SK-N-SH (cell line): Measurements from ENCODE around the gene CMC2. TPM values are rescaled to one million over a fixed set of nuclear protein-coding genes. Genes with fewer than 3 reads are reported as not detected.

Experiments
- CTCF ChIA-PET: fragments of 300-600, 350-600 bp; formaldehyde crosslinking; extraction: SDS; loops from one replicate; lab custom pipeline; 2021; lab: Yijun Ruan, JAX
- POLR2A ChIA-PET: fragments of 350-600 bp; sonication (Branson Sonifier 250); formaldehyde crosslinking; extraction: SDS; loops from one replicate; lab custom pipeline; 2020; ENCODE audit warnings: antibody characterized with exemption, inconsistent platforms; lab: Yijun Ruan, JAX
- DNase-seq: peaks from one replicate; pipeline ENCODE4 v3.0.0; 2012
- H2AFZ ChIP-seq: fragments of 200-600 bp; sonication (generic); 2 replicates; pipeline ENCODE4 v1.8.1; 2016; ENCODE audit warnings: antibody characterized with exemption, mild to moderate bottlenecking, low read depth
- H3F3A ChIP-seq: fragments of 200-600 bp; sonication (generic); replicated peaks from 2 replicates; pipeline ENCODE3; 2016; ENCODE audit warnings: antibody characterized with exemption, mild to moderate bottlenecking; ENCODE audit not compliant: insufficient read depth
- H3K27ac ChIP-seq, 2 experiments: fragments of 200-500 bp in 1 of 2; fragments of 200-600 bp in 1 of 2; sonication (Bioruptor generic) in 1 of 2; sonication (generic), shearing (Covaris generic) in 1 of 2; 2 replicates each; pipeline versions ENCODE4 v1.5.1 to v1.6.1; 2014 to 2016; ENCODE audit warnings: low read depth in 2 of 2, inconsistent platforms in 1 of 2, low read length in 1 of 2, mild to moderate bottlenecking in 1 of 2, mixed read lengths in 1 of 2
- H3K27me3 ChIP-seq: fragments of 200-600 bp; sonication (generic), shearing (Covaris generic); 2 replicates; pipeline ENCODE4 v1.6.1; 2016; ENCODE audit warnings: mixed run types; ENCODE audit not compliant: insufficient read depth
- H3K36me3 ChIP-seq, 2 experiments: fragments of 200-500 bp in 1 of 2; fragments of 200-600 bp in 1 of 2; sonication (Bioruptor generic) in 1 of 2; sonication (generic) in 1 of 2; replicated peaks in 1 of 2; 2 replicates each; pipeline versions ENCODE3 to v1.5.1; 2014 to 2016; ENCODE audit warnings: low read length in 1 of 2, mild to moderate bottlenecking in 1 of 2; ENCODE audit not compliant: insufficient read depth in 2 of 2, control insufficient read depth in 1 of 2
- H3K4me1 ChIP-seq, 2 experiments: fragments of 200-500 bp in 1 of 2; fragments of 200-600 bp in 1 of 2; sonication (Bioruptor generic) in 1 of 2; sonication (generic), shearing (Covaris generic) in 1 of 2; 2 replicates each; pipeline versions ENCODE4 v1.5.1 to v1.6.1; 2014 to 2016; ENCODE audit warnings: low read depth in 1 of 2, low read length in 1 of 2, mixed run types in 1 of 2; ENCODE audit not compliant: insufficient read depth in 2 of 2, control insufficient read depth in 1 of 2
- H3K4me2 ChIP-seq: fragments of 200-600 bp; sonication (generic), shearing (Covaris generic); 2 replicates; pipeline ENCODE4 v1.6.1; 2017; ENCODE audit warnings: mixed run types
- H3K4me3 ChIP-seq, 2 experiments: fragments of 200-500 bp in 1 of 2; fragments of 200-600 bp in 1 of 2; sonication (Bioruptor generic) in 1 of 2; sonication (generic), shearing (Covaris generic) in 1 of 2; 2 replicates each; pipeline versions ENCODE4 v1.5.1 to v1.8.1; 2014 to 2016; ENCODE audit warnings: low read depth in 2 of 2, inconsistent platforms in 1 of 2, low read length in 1 of 2, mild to moderate bottlenecking in 1 of 2, mixed read lengths in 1 of 2, moderate library complexity in 1 of 2
- H3K79me2 ChIP-seq: fragments of 200-600 bp; sonication (generic); 2 replicates; pipeline ENCODE4 v1.8.1; 2017; ENCODE audit warnings: mild to moderate bottlenecking; ENCODE audit not compliant: insufficient read depth
- H3K9ac ChIP-seq: fragments of 200-600 bp; sonication (generic); 2 replicates; pipeline ENCODE4 v1.6.1; 2017; ENCODE audit warnings: mixed run types
- H3K9me2 ChIP-seq: fragments of 200-600 bp; sonication (generic); 2 replicates; pipeline ENCODE4 v1.6.1; 2017; ENCODE audit warnings: mixed run types
- H3K9me3 ChIP-seq: fragments of 200-600 bp; sonication (generic); 2 replicates; pipeline ENCODE4 v1.6.1; 2017; ENCODE audit warnings: mixed run types, mild to moderate bottlenecking, moderate library complexity
- H4K20me1 ChIP-seq: fragments of 200-600 bp; sonication (generic); 2 replicates; pipeline ENCODE4 v1.6.1; 2017; ENCODE audit warnings: mild to moderate bottlenecking, mixed run types; ENCODE audit not compliant: insufficient read depth
- CHD2 ChIP-seq: fragments of 150-350 bp; IDR thresholded peaks from 2 replicates; pipeline ENCODE4 v1.6.1; 2018; ENCODE audit warnings: low read length; ENCODE audit not compliant: partially characterized antibody
- CTCF ChIP-seq: fragments of 200-600 bp; sonication (generic); IDR thresholded peaks from 2 replicates; pipeline ENCODE4 v1.6.1; 2017; ENCODE audit warnings: antibody characterized with exemption, mild to moderate bottlenecking, moderate library complexity
- FOXJ3 ChIP-seq: sonication (generic); formaldehyde crosslinking; IDR thresholded peaks from 2 replicates; pipeline ENCODE4 v1.5.1; 2020; ENCODE audit warnings: mild to moderate bottlenecking, missing genetic modification reagents
- FOXM1 ChIP-seq: IDR thresholded peaks from 2 replicates; pipeline ENCODE4 v1.4.0; 2012; ENCODE audit warnings: low read depth, mild to moderate bottlenecking
- GATA2 ChIP-seq: sonication (generic); formaldehyde crosslinking; IDR thresholded peaks from 2 replicates; pipeline ENCODE4 v1.5.0; 2020; ENCODE audit warnings: mild to moderate bottlenecking, missing genetic modification reagents
- JUND ChIP-seq: IDR thresholded peaks from 2 replicates; pipeline ENCODE4 v1.4.0; 2012
- MAX ChIP-seq: IDR thresholded peaks from 2 replicates; pipeline ENCODE4 v1.4.0; 2012; ENCODE audit warnings: low read depth
- MXI1 ChIP-seq: IDR thresholded peaks from 2 replicates; pipeline ENCODE4 v1.6.1; 2012; ENCODE audit warnings: mild to moderate bottlenecking, low read depth, low read length, improper control_type of control experiment
- NFIC ChIP-seq: IDR thresholded peaks from 2 replicates; pipeline ENCODE4 v1.4.0; 2012; ENCODE audit warnings: borderline replicate concordance
- NRF1 ChIP-seq: IDR thresholded peaks from 2 replicates; pipeline ENCODE4 v1.6.1; 2012; ENCODE audit warnings: low read depth, mild to moderate bottlenecking, low read length
- POLR2AphosphoS5 ChIP-seq: IDR thresholded peaks from 2 replicates; pipeline ENCODE4 v1.6.1; 2012; ENCODE audit warnings: low read depth, low read length
- RXRA ChIP-seq: IDR thresholded peaks from 2 replicates; pipeline ENCODE4 v1.4.0; 2012; ENCODE audit warnings: low read depth, mild to moderate bottlenecking, borderline replicate concordance
- TCF12 ChIP-seq: IDR thresholded peaks from 2 replicates; pipeline ENCODE4 v1.4.0; 2012
- WGBS: methylation state at CpG from one replicate; pipeline ENCODE4 v1.1.6; 2017; ENCODE audit warnings: low lambda C conversion rate; 5-methylcytosine and 5-hydroxymethylcytosine counted together
- polyA plus RNA-seq, 3 experiments: library from polyadenylated mRNA; depleted of rRNA; stranded (reverse); fragments of >200 nt; gene quantifications; 2 replicates each; pipeline ENCODE4 v1.2.3, GENCODE V29; 2012
- TF ChIP-seq, protein P1 (sequence below): fragments of 150-350 bp; IDR thresholded peaks from 2 replicates; pipeline ENCODE4 v1.6.1; 2017; ENCODE audit warnings: antibody characterized with exemption, low read length, low read depth, borderline replicate concordance
- TF ChIP-seq, protein P2 (sequence below): IDR thresholded peaks from 2 replicates; pipeline ENCODE4 v1.6.1; 2012; ENCODE audit warnings: mild to moderate bottlenecking, low read depth, low read length, moderate library complexity
- TF ChIP-seq, protein P3 (sequence below): IDR thresholded peaks from 2 replicates; pipeline ENCODE4 v1.4.0; 2012; ENCODE audit warnings: low read depth, borderline replicate concordance

The CMC2 gene
- polyA plus RNA-seq, 1 of the 3 experiments (the other 2 are of a cell fraction), result 135 TPM

DNA sequence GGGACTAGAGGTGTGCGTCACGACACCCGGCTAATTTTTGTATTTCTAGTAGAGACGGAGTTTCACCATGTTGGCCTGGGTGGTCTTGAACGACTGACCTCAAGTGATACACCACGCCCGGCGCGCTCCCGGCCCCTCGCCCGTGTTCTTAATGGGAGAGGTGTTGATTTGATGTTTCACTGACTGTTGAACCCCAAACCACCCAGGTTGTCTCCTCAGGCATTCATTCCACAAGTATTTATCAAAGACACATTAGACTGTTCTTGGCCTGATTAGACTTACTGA is 1.8 kb upstream of the CMC2 start:
- Histone ChIP-seq H4K20me1 (peaks cover 12% of the 10 kb centered on the region; the same call in 1 of the 2 replicates), H3K27ac (peak overlapping the region in 1 of 2 experiments; percentile 95; a peak in 2 of 4 replicates), H3F3A (peaks cover 6% of the 10 kb centered on the region), H3K9me3 (no peaks in the 10 kb centered on the region), H3K9me2 (no peaks in the 10 kb centered on the region), H3K36me3 (peaks cover 0 to 7% of the 10 kb centered on the region in 2 experiments), H3K27me3 (no peaks in the 10 kb centered on the region), H3K4me3 (peak overlapping the region; percentile 94 to 97), H2AFZ (peak overlapping the region; percentile 77), H3K4me1 (peaks cover 0 to 15% of the 10 kb centered on the region in 2 experiments; a peak in 2 of 4 replicates), H3K9ac (peak overlapping the region; percentile 96), H3K79me2 (peaks cover 77% of the 10 kb centered on the region), H3K4me2 (peak overlapping the region; percentile 86)
- no peak for DNase-seq
- ChIA-PET POLR2A (no interaction called here), CTCF (interaction anchor here (0.6 to 1.5 kb wide), 2 partner anchors 28 to 75 kb away, joined by 3 to 7 read pairs; partner anchors contain the start of gene ATMIN)
- WGBS, result 74% methylated on average over 12 of the region's 12 CpGs
- TF ChIP-seq, protein P1, sequence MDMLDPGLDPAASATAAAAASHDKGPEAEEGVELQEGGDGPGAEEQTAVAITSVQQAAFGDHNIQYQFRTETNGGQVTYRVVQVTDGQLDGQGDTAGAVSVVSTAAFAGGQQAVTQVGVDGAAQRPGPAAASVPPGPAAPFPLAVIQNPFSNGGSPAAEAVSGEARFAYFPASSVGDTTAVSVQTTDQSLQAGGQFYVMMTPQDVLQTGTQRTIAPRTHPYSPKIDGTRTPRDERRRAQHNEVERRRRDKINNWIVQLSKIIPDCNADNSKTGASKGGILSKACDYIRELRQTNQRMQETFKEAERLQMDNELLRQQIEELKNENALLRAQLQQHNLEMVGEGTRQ, result no peak
- no peak for TF ChIP-seq JUND
- TF ChIP-seq RXRA, result no peak
- no peak for TF ChIP-seq CTCF
- no peak for TF ChIP-seq MAX
- TF ChIP-seq TCF12, result no peak
- no peak for TF ChIP-seq MXI1
- no peak for TF ChIP-seq CHD2
- TF ChIP-seq, protein P2, sequence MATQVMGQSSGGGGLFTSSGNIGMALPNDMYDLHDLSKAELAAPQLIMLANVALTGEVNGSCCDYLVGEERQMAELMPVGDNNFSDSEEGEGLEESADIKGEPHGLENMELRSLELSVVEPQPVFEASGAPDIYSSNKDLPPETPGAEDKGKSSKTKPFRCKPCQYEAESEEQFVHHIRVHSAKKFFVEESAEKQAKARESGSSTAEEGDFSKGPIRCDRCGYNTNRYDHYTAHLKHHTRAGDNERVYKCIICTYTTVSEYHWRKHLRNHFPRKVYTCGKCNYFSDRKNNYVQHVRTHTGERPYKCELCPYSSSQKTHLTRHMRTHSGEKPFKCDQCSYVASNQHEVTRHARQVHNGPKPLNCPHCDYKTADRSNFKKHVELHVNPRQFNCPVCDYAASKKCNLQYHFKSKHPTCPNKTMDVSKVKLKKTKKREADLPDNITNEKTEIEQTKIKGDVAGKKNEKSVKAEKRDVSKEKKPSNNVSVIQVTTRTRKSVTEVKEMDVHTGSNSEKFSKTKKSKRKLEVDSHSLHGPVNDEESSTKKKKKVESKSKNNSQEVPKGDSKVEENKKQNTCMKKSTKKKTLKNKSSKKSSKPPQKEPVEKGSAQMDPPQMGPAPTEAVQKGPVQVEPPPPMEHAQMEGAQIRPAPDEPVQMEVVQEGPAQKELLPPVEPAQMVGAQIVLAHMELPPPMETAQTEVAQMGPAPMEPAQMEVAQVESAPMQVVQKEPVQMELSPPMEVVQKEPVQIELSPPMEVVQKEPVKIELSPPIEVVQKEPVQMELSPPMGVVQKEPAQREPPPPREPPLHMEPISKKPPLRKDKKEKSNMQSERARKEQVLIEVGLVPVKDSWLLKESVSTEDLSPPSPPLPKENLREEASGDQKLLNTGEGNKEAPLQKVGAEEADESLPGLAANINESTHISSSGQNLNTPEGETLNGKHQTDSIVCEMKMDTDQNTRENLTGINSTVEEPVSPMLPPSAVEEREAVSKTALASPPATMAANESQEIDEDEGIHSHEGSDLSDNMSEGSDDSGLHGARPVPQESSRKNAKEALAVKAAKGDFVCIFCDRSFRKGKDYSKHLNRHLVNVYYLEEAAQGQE, result no peak
- TF ChIP-seq, protein P3, sequence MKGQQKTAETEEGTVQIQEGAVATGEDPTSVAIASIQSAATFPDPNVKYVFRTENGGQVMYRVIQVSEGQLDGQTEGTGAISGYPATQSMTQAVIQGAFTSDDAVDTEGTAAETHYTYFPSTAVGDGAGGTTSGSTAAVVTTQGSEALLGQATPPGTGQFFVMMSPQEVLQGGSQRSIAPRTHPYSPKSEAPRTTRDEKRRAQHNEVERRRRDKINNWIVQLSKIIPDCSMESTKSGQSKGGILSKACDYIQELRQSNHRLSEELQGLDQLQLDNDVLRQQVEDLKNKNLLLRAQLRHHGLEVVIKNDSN, result no peak
- TF ChIP-seq NFIC, result no peak
- no peak for TF ChIP-seq FOXJ3 (CRISPR knock-in tag)
- no peak for TF ChIP-seq GATA2 (CRISPR knock-in tag)
- TF ChIP-seq POLR2AphosphoS5, result no peak
- TF ChIP-seq NRF1, result no peak
- no peak for TF ChIP-seq FOXM1
